ENCODE data around the gene GASK1A. TPM values are rescaled to one million over a fixed set of nuclear protein-coding genes. Genes with fewer than 3 reads are reported as not detected.
"Not testable (repeated sequence)": the region's sequence is repeated elsewhere in the genome, so short reads cannot be mapped to it uniquely, and the experiment has no call there.

The GASK1A gene
- polyA plus RNA-seq, 1 donor: 5.0 TPM

GRCh38 chr3:43059456-43059855 is 80.3 kb downstream of the GASK1A start:
- Histone ChIP-seq H3K36me3 (ENCODE audit: control insufficient read depth, insufficient read depth, low read length) (no peaks in the 10 kb centered on the region), H3K9me3 (ENCODE audit: control insufficient read depth, low read depth, low read length) (peaks cover 6% of the 10 kb centered on the region), H3K4me3 (ENCODE audit: low read length) (no peak overlapping the region), H3K27ac (ENCODE audit: low read length) (no peak overlapping the region), H3K4me1 (ENCODE audit: control insufficient read depth, insufficient read depth, low read length) (no peaks in the 10 kb centered on the region), H3K27me3 (ENCODE audit: control insufficient read depth, insufficient read depth, low read length) (no peaks in the 10 kb centered on the region)
- no CpG with 5 or more reads among the region's 1 CpG for WGBS (ENCODE audit: insufficient coverage, low lambda C conversion rate)
- DNase-seq: no peak

GRCh38 chr3:43061101-43061895 is 82.2 kb downstream of the GASK1A start:
- H3K36me3 ChIP-seq (ENCODE audit: control insufficient read depth, insufficient read depth, low read length): no peaks in the 10 kb centered on the region
- no peak for DNase-seq
- no peaks in the 10 kb centered on the region for H3K27me3 ChIP-seq (ENCODE audit: control insufficient read depth, insufficient read depth, low read length)
- no CpG with 5 or more reads among the region's 8 CpGs for WGBS (ENCODE audit: insufficient coverage, low lambda C conversion rate)
- no peak overlapping the region for H3K27ac ChIP-seq (ENCODE audit: low read length)
- H3K4me3 ChIP-seq (ENCODE audit: low read length): no peak overlapping the region
- peaks cover 6% of the 10 kb centered on the region for H3K9me3 ChIP-seq (ENCODE audit: control insufficient read depth, low read depth, low read length)
- H3K4me1 ChIP-seq (ENCODE audit: control insufficient read depth, insufficient read depth, low read length): no peaks in the 10 kb centered on the region

GRCh38 chr3:43062040-43062563 is 83.0 kb downstream of the GASK1A start:
- WGBS (ENCODE audit: insufficient coverage, low lambda C conversion rate): 60% methylated on average over 1 of the region's 5 CpGs

GRCh38 chr3:43062564-43063040 is 83.5 kb downstream of the GASK1A start:
- Histone ChIP-seq H3K9me3 (ENCODE audit: control insufficient read depth, low read depth, low read length) (peaks cover 6% of the 10 kb centered on the region), H3K4me3 (ENCODE audit: low read length) (no peak overlapping the region), H3K4me1 (ENCODE audit: control insufficient read depth, insufficient read depth, low read length) (no peaks in the 10 kb centered on the region), H3K27me3 (ENCODE audit: control insufficient read depth, insufficient read depth, low read length) (no peaks in the 10 kb centered on the region), H3K36me3 (ENCODE audit: control insufficient read depth, insufficient read depth, low read length) (no peaks in the 10 kb centered on the region), H3K27ac (ENCODE audit: low read length) (no peak overlapping the region)
- WGBS (ENCODE audit: insufficient coverage, low lambda C conversion rate): no CpG with 5 or more reads among the region's 8 CpGs
- DNase-seq: no peak

More at GRCh38 chr3:43062040-43062563, 83.0 kb downstream of the GASK1A start:
- Histone ChIP-seq H3K27me3 (ENCODE audit: control insufficient read depth, insufficient read depth, low read length) (no peaks in the 10 kb centered on the region), H3K36me3 (ENCODE audit: control insufficient read depth, insufficient read depth, low read length) (no peaks in the 10 kb centered on the region), H3K9me3 (ENCODE audit: control insufficient read depth, low read depth, low read length) (peaks cover 6% of the 10 kb centered on the region), H3K27ac (ENCODE audit: low read length) (no peak overlapping the region), H3K4me3 (ENCODE audit: low read length) (no peak overlapping the region), H3K4me1 (ENCODE audit: control insufficient read depth, insufficient read depth, low read length) (no peaks in the 10 kb centered on the region)
- no peak for DNase-seq

- no CpG with 5 or more reads among the region's 5 CpGs for WGBS (ENCODE audit: insufficient coverage, low lambda C conversion rate)
- no peak for DNase-seq
- H3K4me3 ChIP-seq (ENCODE audit: low read length): no peak overlapping the region
- H3K27ac ChIP-seq (ENCODE audit: low read length): no peak overlapping the region
- H3K4me1 ChIP-seq (ENCODE audit: control insufficient read depth, insufficient read depth, low read length): no peaks in the 10 kb centered on the region
- H3K36me3 ChIP-seq (ENCODE audit: control insufficient read depth, insufficient read depth, low read length): no peaks in the 10 kb centered on the region
- H3K27me3 ChIP-seq (ENCODE audit: control insufficient read depth, insufficient read depth, low read length): no peaks in the 10 kb centered on the region
- peaks cover 6% of the 10 kb centered on the region for H3K9me3 ChIP-seq (ENCODE audit: control insufficient read depth, low read depth, low read length)
Measured at GRCh38 chr3:43063114-43063513, 84.0 kb downstream of the GASK1A start.

- not testable (repeated sequence) for H3K4me3 ChIP-seq (ENCODE audit: low read length); H3K27me3 ChIP-seq (ENCODE audit: control insufficient read depth, insufficient read depth, low read length)
- 100% methylated on average over 3 of the region's 5 CpGs for WGBS (ENCODE audit: insufficient coverage, low lambda C conversion rate)
Measured at GRCh38 chr3:43070670-43071069, 91.6 kb downstream of the GASK1A start.

GRCh38 chr3:43071313-43071893 is 92.3 kb downstream of the GASK1A start:
- Histone ChIP-seq H3K4me1 (ENCODE audit: control insufficient read depth, insufficient read depth, low read length) (no peaks in the 10 kb centered on the region), H3K4me3 (ENCODE audit: low read length) (no peak overlapping the region), H3K9me3 (ENCODE audit: control insufficient read depth, low read depth, low read length) (no peaks in the 10 kb centered on the region), H3K27me3 (ENCODE audit: control insufficient read depth, insufficient read depth, low read length) (no peaks in the 10 kb centered on the region), H3K36me3 (ENCODE audit: control insufficient read depth, insufficient read depth, low read length) (no peaks in the 10 kb centered on the region), H3K27ac (ENCODE audit: low read length) (no peak overlapping the region)
- WGBS (ENCODE audit: insufficient coverage, low lambda C conversion rate): no CpG with 5 or more reads among the region's 7 CpGs
- no peak for DNase-seq

More at GRCh38 chr3:43070670-43071069, 91.6 kb downstream of the GASK1A start:
- DNase-seq; H3K36me3 ChIP-seq (ENCODE audit: control insufficient read depth, insufficient read depth, low read length); H3K4me1 ChIP-seq (ENCODE audit: control insufficient read depth, insufficient read depth, low read length); H3K9me3 ChIP-seq (ENCODE audit: control insufficient read depth, low read depth, low read length); H3K27ac ChIP-seq (ENCODE audit: low read length): not testable (repeated sequence)

GRCh38 chr3:43072361-43072760 is 93.2 kb downstream of the GASK1A start:
- no peak overlapping the region for H3K27ac ChIP-seq (ENCODE audit: low read length)
- H3K4me1 ChIP-seq (ENCODE audit: control insufficient read depth, insufficient read depth, low read length): no peaks in the 10 kb centered on the region
- H3K4me3 ChIP-seq (ENCODE audit: low read length): no peak overlapping the region
- no peak for DNase-seq
- no CpG with 5 or more reads among the region's 4 CpGs for WGBS (ENCODE audit: insufficient coverage, low lambda C conversion rate)
- H3K27me3 ChIP-seq (ENCODE audit: control insufficient read depth, insufficient read depth, low read length): no peaks in the 10 kb centered on the region
- H3K36me3 ChIP-seq (ENCODE audit: control insufficient read depth, insufficient read depth, low read length): no peaks in the 10 kb centered on the region
- H3K9me3 ChIP-seq (ENCODE audit: control insufficient read depth, low read depth, low read length): no peaks in the 10 kb centered on the region

GRCh38 chr3:43073116-43073835 is 94.2 kb downstream of the GASK1A start:
- WGBS (ENCODE audit: insufficient coverage, low lambda C conversion rate): 100% methylated on average over 1 of the region's 7 CpGs
- DNase-seq: no peak
- no peak overlapping the region for H3K4me3 ChIP-seq (ENCODE audit: low read length)

GRCh38 chr3:43073836-43074220 is 94.7 kb downstream of the GASK1A start:
- no peaks in the 10 kb centered on the region for H3K27me3 ChIP-seq (ENCODE audit: control insufficient read depth, insufficient read depth, low read length)
- no peaks in the 10 kb centered on the region for H3K36me3 ChIP-seq (ENCODE audit: control insufficient read depth, insufficient read depth, low read length)
- no peak overlapping the region for H3K4me3 ChIP-seq (ENCODE audit: low read length)
- WGBS (ENCODE audit: insufficient coverage, low lambda C conversion rate): no CpG with 5 or more reads among the region's 5 CpGs
- H3K4me1 ChIP-seq (ENCODE audit: control insufficient read depth, insufficient read depth, low read length): no peaks in the 10 kb centered on the region
- H3K9me3 ChIP-seq (ENCODE audit: control insufficient read depth, low read depth, low read length): no peaks in the 10 kb centered on the region
- DNase-seq: no peak
- no peak overlapping the region for H3K27ac ChIP-seq (ENCODE audit: low read length)

More at GRCh38 chr3:43073116-43073835, 94.2 kb downstream of the GASK1A start:
- Histone ChIP-seq H3K9me3 (ENCODE audit: control insufficient read depth, low read depth, low read length) (no peaks in the 10 kb centered on the region), H3K27ac (ENCODE audit: low read length) (no peak overlapping the region), H3K4me1 (ENCODE audit: control insufficient read depth, insufficient read depth, low read length) (no peaks in the 10 kb centered on the region), H3K27me3 (ENCODE audit: control insufficient read depth, insufficient read depth, low read length) (no peaks in the 10 kb centered on the region), H3K36me3 (ENCODE audit: control insufficient read depth, insufficient read depth, low read length) (no peaks in the 10 kb centered on the region)
